Astrocyte of the cerebellum (primary cell): ENCODE data around the gene ARPC1A.

ENCODE experiments used
- DNase-seq: peaks from one replicate; pipeline ENCODE4 v3.0.0-alpha.2; 2011; ENCODE audit warnings: low read depth
- H3K4me3 ChIP-seq: 2 replicates; pipeline ENCODE4 v1.5.1; 2011; ENCODE audit warnings: mild to moderate bottlenecking, low read depth, low read length, moderate library complexity
- CTCF ChIP-seq: IDR thresholded peaks from 2 replicates; pipeline ENCODE4 v1.5.1; 2012; ENCODE audit warnings: low read length, low read depth, moderate library complexity, mild to moderate bottlenecking; ENCODE audit errors: missing control alignments
- in situ Hi-C: cut with HindIII; loops from 2 replicates; pipeline ENCODE4 v1.10.0; 2017; ENCODE audit warnings: low sequenced_read_pairs

The ARPC1A gene

GRCh38 chr7:99393355-99394187 lies 67.9 kb downstream of the ARPC1A start:
- H3K4me3 ChIP-seq, result peak overlapping the region; percentile 51
- in situ Hi-C loops, result no loop called here
- DNase-seq, result no peak
- TF ChIP-seq CTCF, result no peak

- DNase-seq, result no peak
- H3K4me3 ChIP-seq, result no peak overlapping the region
- TF ChIP-seq CTCF, result no peak
- in situ Hi-C loops, result no loop called here
Observed at GRCh38 chr7:99394188-99394502, 68.4 kb downstream of the ARPC1A start.

- H3K4me3 ChIP-seq, result no peak overlapping the region
- in situ Hi-C loops, result no loop called here
- no peak for DNase-seq
- TF ChIP-seq CTCF, result no peak
Observed at GRCh38 chr7:99395616-99396327, 70.1 kb downstream of the ARPC1A start.

GRCh38 chr7:99396418-99397296 lies 71.0 kb downstream of the ARPC1A start:
- DNase-seq, result no peak
- no peak overlapping the region for H3K4me3 ChIP-seq
- no peak for TF ChIP-seq CTCF
- in situ Hi-C loops, result no loop called here

- in situ Hi-C loops, result no loop called here
- no peak for DNase-seq
- no peak overlapping the region for H3K4me3 ChIP-seq
- no peak for TF ChIP-seq CTCF
Observed at GRCh38 chr7:99397297-99397983, 71.7 kb downstream of the ARPC1A start.
